GM21786 (cell line): ENCODE measurements around the gene SGMS1.
"Not testable (repeated sequence)": the region's sequence is repeated elsewhere in the genome, so short reads cannot be mapped to it uniquely, and the experiment has no call there.

Source experiments
- ATAC-seq: cut with Tn5 transposase; IDR thresholded peaks from one replicate; pipeline ENCODE4 v1.9.1; 2021; ENCODE audit not compliant: unreplicated experiment

SGMS1 gene

GRCh38 chr10:50623663-50624412 is at the start of gene SGMS1:
TSS of gene SGMS1 (minus strand) at chr10:50623956. CDS start at chr10:50344114, 279,842 bp downstream.
- peak; percentile 22 for ATAC-seq

- ATAC-seq, result not testable (repeated sequence)
Measured at GRCh38 chr10:50672152-50672551, 48.4 kb upstream of the SGMS1 start.

- not testable (repeated sequence) for ATAC-seq
Measured at GRCh38 chr10:50671645-50672044, 47.9 kb upstream of the SGMS1 start.

GRCh38 chr10:50669957-50670356 is 46.2 kb upstream of the SGMS1 start:
- ATAC-seq, result not testable (repeated sequence)

- ATAC-seq, result not testable (repeated sequence)
Measured at GRCh38 chr10:50667353-50667752, 43.6 kb upstream of the SGMS1 start.

GRCh38 chr10:50662420-50662819 is 38.7 kb upstream of the SGMS1 start:
- not testable (repeated sequence) for ATAC-seq

- not testable (repeated sequence) for ATAC-seq
Measured at GRCh38 chr10:50661563-50661962, 37.8 kb upstream of the SGMS1 start.

- peak; percentile 95 for ATAC-seq
Measured at GRCh38 chr10:50659865-50660730, 36.3 kb upstream of the SGMS1 start.

- ATAC-seq, result not testable (repeated sequence)
Measured at GRCh38 chr10:50659016-50659864, 35.5 kb upstream of the SGMS1 start.

- ATAC-seq, result no peak
Measured at GRCh38 chr10:50658165-50658564, 34.4 kb upstream of the SGMS1 start.

- no peak for ATAC-seq
Measured at GRCh38 chr10:50653758-50654157, 30.0 kb upstream of the SGMS1 start.

GRCh38 chr10:50653142-50653541 is 29.4 kb upstream of the SGMS1 start:
- no peak for ATAC-seq

GRCh38 chr10:50651808-50652207 is 28.1 kb upstream of the SGMS1 start:
- ATAC-seq, result no peak

GRCh38 chr10:50650481-50650880 is 26.7 kb upstream of the SGMS1 start:
- no peak for ATAC-seq

- ATAC-seq, result no peak
Measured at GRCh38 chr10:50648935-50649227, 25.1 kb upstream of the SGMS1 start.

GRCh38 chr10:50648089-50648934 is 24.6 kb upstream of the SGMS1 start:
- peak; percentile 85 for ATAC-seq

- ATAC-seq, result not testable (repeated sequence)
Measured at GRCh38 chr10:50647350-50647749, 23.6 kb upstream of the SGMS1 start.

- no peak for ATAC-seq
Measured at GRCh38 chr10:50645236-50645635, 21.5 kb upstream of the SGMS1 start.

GRCh38 chr10:50641626-50642025 is 17.9 kb upstream of the SGMS1 start:
- no peak for ATAC-seq

GRCh38 chr10:50640238-50640637 is 16.5 kb upstream of the SGMS1 start:
- ATAC-seq, result no peak
